ENCODE data around the gene PBX1.

The PBX1 gene

GRCh38 chr1:164846731-164847691 is 288.0 kb downstream of the PBX1 start:
- FAIRE-seq (no peak), DNase-seq (ENCODE audit: insufficient read length, low spot score) (no peak)

GRCh38 chr1:164853146-164853545 is 294.2 kb downstream of the PBX1 start:
- no peak for FAIRE-seq
- no peak for DNase-seq (ENCODE audit: insufficient read length, low spot score)

DNA sequence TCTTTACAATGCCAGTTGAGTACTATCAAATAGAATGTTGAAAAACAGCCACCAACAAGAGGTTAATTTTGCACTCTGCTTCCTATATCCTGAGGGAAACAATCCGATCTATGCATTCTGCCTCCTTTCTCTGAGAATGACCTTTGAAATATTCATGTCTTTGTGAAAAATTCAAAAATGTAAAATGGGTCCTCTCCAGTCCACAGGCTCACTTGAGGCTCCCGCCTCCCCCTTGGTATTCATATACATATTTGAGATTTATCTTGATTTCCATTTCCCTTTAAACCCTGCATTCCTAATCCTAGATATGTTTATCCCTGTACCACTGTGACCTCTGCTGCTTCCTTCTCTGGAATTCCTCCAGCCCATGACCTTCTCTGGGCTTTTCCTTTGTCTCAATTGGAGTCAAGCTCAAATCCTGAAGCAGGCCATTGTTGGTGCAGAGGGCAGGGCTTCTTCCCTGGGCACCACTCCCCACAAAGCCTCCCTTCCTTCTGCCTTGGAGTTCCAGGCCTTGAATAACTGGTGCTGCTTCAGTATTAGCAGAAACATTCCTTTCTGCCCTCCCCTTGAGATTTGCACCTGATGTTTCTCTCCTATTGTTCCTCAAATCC is 296.8 kb downstream of the PBX1 start:
- FAIRE-seq (no peak), DNase-seq (ENCODE audit: insufficient read length, low spot score) (no peak)

- FAIRE-seq: no peak
- DNase-seq (ENCODE audit: insufficient read length, low spot score): no peak
These were observed 297.4 kb downstream of the PBX1 start for GRCh38 chr1:164856381-164856780.

GRCh38 chr1:164857439-164857838 is 298.5 kb downstream of the PBX1 start:
- FAIRE-seq: no peak

GRCh38 chr1:164858096-164858632 is 299.2 kb downstream of the PBX1 start:
- FAIRE-seq: no peak
- no peak for DNase-seq (ENCODE audit: insufficient read length, low spot score)

More at GRCh38 chr1:164857439-164857838, 298.5 kb downstream of the PBX1 start:
- DNase-seq (ENCODE audit: insufficient read length, low spot score): no peak

DNA sequence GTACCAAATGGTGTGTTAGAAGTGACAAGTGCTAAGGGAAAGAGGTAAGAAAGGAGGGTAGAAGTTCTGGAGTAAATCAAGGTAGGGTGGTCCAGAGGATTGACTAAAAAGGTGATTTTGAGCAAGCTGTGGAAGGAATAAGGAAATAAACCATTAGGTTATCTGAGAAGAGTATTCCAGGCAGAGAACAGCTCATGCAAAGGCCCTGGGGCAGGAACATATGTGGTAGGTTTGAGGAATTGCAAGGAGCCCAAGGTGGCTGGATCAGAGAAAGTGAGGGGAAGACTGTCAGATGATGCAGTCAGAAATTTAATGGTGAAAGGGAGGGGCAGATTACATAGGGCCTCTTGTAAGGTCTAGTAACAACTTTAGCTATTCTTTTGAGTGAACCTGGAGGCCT is 302.6 kb downstream of the PBX1 start:
- FAIRE-seq: no peak
- no peak for DNase-seq (ENCODE audit: insufficient read length, low spot score)

DNA sequence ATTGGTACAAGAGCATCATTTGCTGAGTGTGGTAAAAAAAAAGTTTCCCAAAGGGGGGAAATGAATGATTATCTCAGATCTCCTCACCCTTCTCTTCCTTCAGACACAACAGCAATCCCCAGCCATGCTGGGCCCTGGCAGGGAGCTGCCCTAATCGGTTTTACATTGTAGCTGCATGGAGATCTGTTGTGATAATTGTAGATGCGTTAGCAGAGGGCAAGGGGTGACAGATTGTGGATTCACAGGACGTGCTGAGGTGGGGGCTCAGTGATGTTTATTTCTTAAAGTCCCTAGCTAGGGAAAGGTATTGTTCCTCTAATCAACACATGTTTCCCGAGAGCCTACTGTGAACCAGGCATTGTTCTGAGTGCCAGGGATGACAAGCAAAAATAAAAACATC is 304.1 kb downstream of the PBX1 start:
- FAIRE-seq (no peak), DNase-seq (ENCODE audit: insufficient read length, low spot score) (no peak)

DNA sequence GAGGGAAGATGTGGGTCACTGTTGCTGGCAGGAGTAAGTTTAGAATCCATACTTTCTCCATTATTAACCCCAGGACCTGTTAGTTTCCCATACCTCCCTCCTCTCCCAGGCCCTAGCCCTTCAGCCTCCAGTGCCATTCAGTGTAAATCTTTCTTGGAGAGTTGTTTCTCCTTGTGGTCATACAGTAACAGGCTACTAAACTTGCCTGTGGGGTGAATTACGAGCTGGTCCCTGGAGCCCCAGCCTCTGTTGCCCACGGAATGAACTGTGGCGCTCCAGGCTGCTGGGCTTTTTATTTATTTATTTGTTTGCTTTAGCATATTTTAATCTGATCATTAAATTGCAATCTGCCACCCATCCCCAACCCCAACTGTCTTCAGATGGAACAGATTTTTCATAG is 305.2 kb downstream of the PBX1 start:
- FAIRE-seq (no peak), DNase-seq (ENCODE audit: insufficient read length, low spot score) (no peak)

GRCh38 chr1:164865385-164865784 is 306.4 kb downstream of the PBX1 start:
- no peak for FAIRE-seq

GRCh38 chr1:164867590-164867989 is 308.6 kb downstream of the PBX1 start:
- FAIRE-seq: no peak

More at GRCh38 chr1:164865385-164865784, 306.4 kb downstream of the PBX1 start:
- DNase-seq (ENCODE audit: insufficient read length, low spot score): no peak

DNA sequence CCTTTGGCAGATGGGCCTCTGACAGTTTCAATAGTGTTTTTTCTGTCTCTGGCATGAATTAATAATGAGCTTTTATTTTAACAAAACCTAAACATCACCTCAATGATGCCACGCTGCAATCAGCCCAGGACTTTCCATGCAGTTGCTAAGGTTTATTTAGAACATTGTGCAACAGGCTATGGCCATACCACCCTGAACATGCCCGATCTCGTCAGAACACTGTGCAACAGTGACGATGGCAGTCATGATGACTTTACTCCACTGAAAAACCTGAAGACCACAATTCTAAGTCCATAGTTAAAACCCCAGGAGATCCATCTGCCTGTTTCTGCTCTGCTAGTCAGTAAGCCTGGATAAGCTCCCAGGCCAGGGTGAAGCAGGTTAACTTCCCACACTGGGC is 310.0 kb downstream of the PBX1 start:
- FAIRE-seq (no peak), DNase-seq (ENCODE audit: insufficient read length, low spot score) (no peak)

More at GRCh38 chr1:164867590-164867989, 308.6 kb downstream of the PBX1 start:
- no peak for DNase-seq (ENCODE audit: insufficient read length, low spot score)

DNA sequence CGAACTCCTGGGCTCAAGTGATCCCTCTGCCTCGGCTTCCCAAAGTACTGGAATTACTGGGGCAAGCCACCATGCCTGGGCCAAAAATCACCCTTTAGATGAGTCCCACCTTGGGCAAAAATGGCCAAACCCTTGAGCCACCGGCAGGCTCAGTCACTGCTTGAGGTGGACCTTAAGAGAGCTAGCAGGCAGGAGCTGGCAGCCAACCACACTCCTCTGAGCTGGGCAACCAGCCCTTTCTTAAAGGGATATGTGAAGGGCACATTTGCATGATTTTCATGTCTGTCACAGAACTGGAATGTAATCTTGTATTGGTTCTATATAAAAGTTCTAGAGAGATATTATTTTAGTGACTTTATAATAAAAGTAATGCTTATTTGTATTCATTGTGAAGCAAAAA is 316.5 kb downstream of the PBX1 start:
- FAIRE-seq (no peak), DNase-seq (ENCODE audit: insufficient read length, low spot score) (no peak)

- no peak for FAIRE-seq
- DNase-seq (ENCODE audit: insufficient read length, low spot score): no peak
These were observed 317.6 kb downstream of the PBX1 start for GRCh38 chr1:164876398-164877116.

DNA sequence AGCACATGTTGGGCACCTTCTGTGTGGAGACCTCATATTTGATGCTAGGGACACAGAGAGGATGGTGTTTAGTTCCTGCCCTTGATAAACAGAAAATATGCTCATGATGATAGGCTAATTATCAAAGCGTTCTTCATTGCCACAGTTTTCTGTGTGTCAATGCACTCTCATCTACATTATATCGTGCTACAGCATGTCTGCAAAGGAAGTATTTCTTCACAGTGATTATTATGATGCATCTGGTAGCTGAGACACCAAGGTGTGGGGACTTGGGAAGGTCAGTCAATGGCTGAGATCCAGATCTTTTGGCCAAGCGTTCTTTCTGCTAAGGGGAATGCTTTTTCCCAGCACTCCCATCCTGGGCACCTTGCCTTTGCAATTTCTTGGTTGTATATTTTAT is 321.2 kb downstream of the PBX1 start:
- FAIRE-seq: no peak
- DNase-seq (ENCODE audit: insufficient read length, low spot score): no peak

DNA sequence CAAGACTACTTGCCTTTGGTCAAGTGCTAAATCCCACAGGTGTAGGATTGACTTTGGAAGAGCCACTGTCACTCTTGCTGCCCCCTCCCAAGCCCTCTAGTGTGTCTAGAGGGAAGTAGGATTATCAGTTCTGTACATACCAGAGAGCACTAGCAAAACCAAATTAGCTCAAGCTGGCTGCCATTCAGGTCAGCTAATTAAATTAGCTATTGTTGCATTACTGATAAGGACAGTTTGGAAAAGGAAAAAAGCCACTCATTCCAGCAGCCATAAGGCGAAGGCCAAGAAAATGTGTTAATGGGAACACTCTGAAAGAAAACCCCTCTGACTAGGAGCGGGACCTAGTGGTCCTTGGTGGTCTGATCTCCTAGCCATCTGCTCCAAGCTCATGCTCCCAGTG is 321.7 kb downstream of the PBX1 start:
- DNase-seq (ENCODE audit: insufficient read length, low spot score): no peak
- no peak for FAIRE-seq

DNA sequence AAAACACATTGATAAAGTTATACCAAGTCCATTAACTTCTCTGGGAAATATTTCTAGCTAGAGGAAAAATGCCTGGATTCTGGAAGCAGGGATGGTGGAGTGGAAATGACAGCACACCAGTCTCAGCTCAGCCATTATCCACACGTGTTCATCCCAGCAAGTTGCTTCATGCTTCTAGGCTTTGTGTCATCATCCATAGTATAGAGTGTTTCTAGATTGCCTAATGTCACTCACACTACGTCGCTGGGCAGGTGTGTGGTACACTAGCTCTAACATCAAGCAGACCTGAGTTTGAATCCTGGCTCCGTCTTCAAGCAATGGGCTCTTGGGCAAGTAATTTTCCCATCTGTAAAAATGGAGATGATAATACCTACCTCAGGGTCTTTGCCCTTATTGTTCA is 326.3 kb downstream of the PBX1 start:
- FAIRE-seq: no peak

DNA sequence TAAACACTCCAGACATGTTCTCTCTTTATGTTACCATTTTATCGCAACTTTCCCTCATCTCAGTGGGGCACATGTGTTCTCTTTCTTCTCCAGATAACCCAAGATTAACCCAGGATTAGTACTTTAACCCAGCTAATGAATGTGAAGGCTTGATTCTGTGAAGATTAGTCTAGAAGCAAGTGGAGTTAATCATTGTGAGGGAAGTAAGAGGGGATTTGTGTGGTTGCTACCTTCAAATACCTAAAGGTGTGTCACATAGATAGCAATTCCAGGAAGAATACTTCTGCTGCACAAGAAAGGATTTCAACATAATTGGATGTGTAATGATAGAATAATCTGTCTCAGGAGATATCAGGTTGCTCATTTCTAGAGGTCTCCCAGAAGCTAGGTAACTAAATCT is 327.1 kb downstream of the PBX1 start:
- no peak for DNase-seq (ENCODE audit: insufficient read length, low spot score)
- FAIRE-seq: no peak

More for the DNA sequence above, 326.3 kb downstream of the PBX1 start:
- DNase-seq (ENCODE audit: insufficient read length, low spot score): no peak

GRCh38 chr1:164891615-164892014 is 332.6 kb downstream of the PBX1 start:
- DNase-seq (ENCODE audit: insufficient read length, low spot score) (no peak), FAIRE-seq (no peak)

GRCh38 chr1:164895026-164895912 is 336.3 kb downstream of the PBX1 start:
- DNase-seq (ENCODE audit: insufficient read length, low spot score): no peak
- FAIRE-seq: no peak
